T follicular helper cell (primary cell): ENCODE data around the gene ZNF221.

Source experiments
- DNase-seq: peaks from one replicate; pipeline ENCODE4 v3.0.0-alpha.2; 2020; ENCODE audit warnings: low read depth

ZNF221 gene

GRCh38 chr19:43957891-43958290 is 6.9 kb downstream of the ZNF221 start:
- DNase-seq, result no peak

- DNase-seq, result no peak
These were observed 9.4 kb downstream of the ZNF221 start for GRCh38 chr19:43960411-43960810.

- DNase-seq, result no peak
These were observed 15.2 kb downstream of the ZNF221 start for GRCh38 chr19:43966079-43966694.

GRCh38 chr19:43976732-43977131 is 25.7 kb downstream of the ZNF221 start:
- DNase-seq, result no peak

GRCh38 chr19:43983544-43983911 is 32.5 kb downstream of the ZNF221 start:
- DNase-seq, result no peak

GRCh38 chr19:43983912-43984686 is 33.1 kb downstream of the ZNF221 start, which contains the start of gene ZNF155:
Gene ZNF155, plus strand, starts transcription at chr19:43984188. Its CDS starts 4,356 bp downstream, at chr19:43988544.
- peak; percentile 42 for DNase-seq

- DNase-seq, result no peak
These were observed 33.6 kb downstream of the ZNF221 start for GRCh38 chr19:43984687-43985000.

- DNase-seq, result no peak
These were observed 46.7 kb downstream of the ZNF221 start for GRCh38 chr19:43997631-43998290.

GRCh38 chr19:44002212-44002565 is 51.2 kb downstream of the ZNF221 start:
- DNase-seq, result no peak

- DNase-seq, result peak; percentile 75
These were observed 51.8 kb downstream of the ZNF221 start, which contains the start of gene ZNF230 for GRCh38 chr19:44002566-44003460. Gene ZNF230, plus strand, starts transcription at chr19:44002957. Its CDS starts 4,122 bp downstream, at chr19:44007079.

- DNase-seq, result no peak
These were observed 52.5 kb downstream of the ZNF221 start for GRCh38 chr19:44003461-44004009.

GRCh38 chr19:44005973-44006372 is 54.9 kb downstream of the ZNF221 start:
- DNase-seq, result no peak

GRCh38 chr19:44007473-44007872 is 56.4 kb downstream of the ZNF221 start:
- DNase-seq, result no peak

- no peak for DNase-seq
These were observed 59.4 kb downstream of the ZNF221 start for GRCh38 chr19:44010468-44010867.
